HG02759 (cell line): ENCODE results near the gene UBE2D1.

Experiments
- ATAC-seq: cut with Tn5 transposase; IDR thresholded peaks from one replicate; pipeline ENCODE4 v1.9.1; 2021; ENCODE audit warnings: mild to moderate bottlenecking, moderate library complexity; ENCODE audit not compliant: unreplicated experiment

Gene UBE2D1

GRCh38 chr10:58334817-58335305 is at the start of gene UBE2D1:
TSS of gene UBE2D1 (plus strand) at chr10:58335006. CDS start at chr10:58335202, 196 bp downstream.
- peak; percentile 98 for ATAC-seq

GRCh38 chr10:58291538-58292174 is 43.1 kb upstream of the UBE2D1 start:
- ATAC-seq: peak; percentile 79

DNA sequence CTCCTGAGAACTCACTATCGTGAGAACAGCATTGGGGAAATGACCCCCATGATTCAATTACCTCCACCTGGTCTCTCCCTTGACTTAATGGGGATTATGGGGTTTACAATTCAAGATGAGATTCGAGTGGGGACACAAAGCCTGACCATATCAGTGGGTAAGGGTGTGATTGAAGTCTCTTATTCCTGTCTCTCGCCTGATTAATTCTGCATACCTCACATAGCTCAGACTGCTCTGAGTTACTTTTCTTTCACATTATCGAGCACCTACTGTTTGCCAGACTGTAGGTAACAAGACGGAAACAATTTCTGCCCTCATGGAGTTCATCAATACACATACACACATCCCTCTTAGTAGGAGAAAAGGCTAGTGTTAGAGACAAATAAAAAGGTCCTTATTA is 40.8 kb upstream of the UBE2D1 start:
- no peak for ATAC-seq

GRCh38 chr10:58299580-58299979 is 35.2 kb upstream of the UBE2D1 start:
- peak; percentile 93 for ATAC-seq

- ATAC-seq: no peak
These were observed 34.1 kb upstream of the UBE2D1 start for GRCh38 chr10:58300676-58301075.

- ATAC-seq: no peak
These were observed 32.6 kb upstream of the UBE2D1 start for GRCh38 chr10:58302254-58302653.

DNA sequence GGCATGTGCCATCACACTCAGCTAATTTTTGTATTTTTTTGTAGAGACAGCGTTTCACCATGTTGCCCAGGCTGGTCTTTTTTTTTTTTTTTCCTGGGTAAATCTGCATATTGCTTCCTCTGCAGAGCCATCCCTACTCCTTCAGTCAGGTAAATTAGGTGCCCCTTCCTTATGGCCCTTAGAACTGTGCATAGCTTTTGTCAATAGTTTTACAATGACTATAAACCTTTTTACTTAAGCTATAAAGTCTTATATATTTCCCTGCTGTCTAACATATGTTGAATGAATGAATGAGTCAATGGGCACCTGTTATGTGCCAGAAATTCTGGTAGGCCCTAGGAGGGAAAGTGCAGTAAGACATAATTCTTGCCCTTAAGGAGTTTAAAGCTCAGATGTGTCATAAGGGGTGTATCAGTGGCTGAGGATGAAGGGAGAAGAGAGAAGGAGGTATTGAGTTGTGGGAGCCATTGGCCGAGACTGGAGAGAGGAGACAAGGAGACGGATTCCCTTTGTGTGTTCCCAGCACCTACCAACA is 30.6 kb upstream of the UBE2D1 start:
- ATAC-seq: no peak

GRCh38 chr10:58305821-58306220 is 29.0 kb upstream of the UBE2D1 start:
- ATAC-seq: no peak

GRCh38 chr10:58307676-58308075 is 27.1 kb upstream of the UBE2D1 start:
- no peak for ATAC-seq

DNA sequence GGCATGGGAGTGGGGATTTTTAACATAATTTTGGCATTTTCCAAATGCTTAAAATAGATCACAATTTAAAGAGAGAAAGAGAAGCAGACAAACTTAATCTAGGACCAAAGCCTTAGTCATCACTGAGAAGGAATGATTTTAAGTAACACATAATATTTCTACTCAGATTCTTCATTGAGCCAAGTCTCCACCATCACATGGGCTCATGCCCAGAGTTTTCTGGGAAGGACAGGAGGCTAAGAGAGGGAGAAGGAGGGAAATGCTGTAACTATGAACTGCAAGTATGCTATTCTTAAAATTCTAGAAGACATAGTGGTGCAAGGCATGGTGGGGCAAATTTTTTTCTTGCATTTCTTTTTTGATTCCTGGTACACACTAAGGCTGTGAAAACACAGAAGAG is 23.8 kb upstream of the UBE2D1 start:
- no peak for ATAC-seq

DNA sequence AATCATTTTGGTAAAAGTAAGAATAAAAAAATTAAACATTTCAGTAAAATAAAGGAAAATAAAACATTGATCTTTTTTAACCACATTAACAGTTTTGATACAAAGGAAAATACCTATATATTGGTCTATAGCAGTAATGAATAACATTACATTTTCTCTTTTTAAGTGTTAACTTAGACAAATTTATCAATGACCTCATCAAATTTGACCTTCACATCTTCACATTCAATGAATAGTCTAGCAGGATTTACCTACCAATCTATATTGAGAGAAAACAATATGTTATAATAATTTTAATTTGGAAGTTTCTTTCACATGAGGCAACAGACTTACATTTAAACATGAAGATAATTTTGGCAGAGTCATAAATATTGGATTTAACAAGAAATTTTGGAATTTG is 17.9 kb upstream of the UBE2D1 start:
- ATAC-seq: no peak

DNA sequence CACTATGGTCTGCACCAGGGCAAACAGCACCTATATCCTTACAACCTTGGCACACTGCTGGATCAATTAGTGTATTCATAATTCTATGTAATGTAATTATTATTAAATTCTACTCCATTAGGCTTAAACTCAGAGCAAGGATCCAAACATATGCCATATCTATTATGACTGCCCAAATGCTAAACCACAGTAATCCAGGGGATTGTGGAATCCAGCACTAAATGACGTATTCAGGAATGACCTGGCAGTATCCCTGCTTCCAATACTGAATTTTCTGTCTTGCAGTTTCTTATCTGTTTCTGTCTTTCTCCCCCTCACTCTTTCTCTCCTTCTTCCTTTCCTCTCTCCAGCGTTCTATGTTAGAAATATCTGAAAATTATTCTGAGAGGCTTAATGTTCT is 16.5 kb upstream of the UBE2D1 start:
- no peak for ATAC-seq

- no peak for ATAC-seq
These were observed 15.2 kb upstream of the UBE2D1 start for GRCh38 chr10:58319599-58319998.

- ATAC-seq: no peak
These were observed 14.3 kb upstream of the UBE2D1 start for GRCh38 chr10:58320351-58321049.

DNA sequence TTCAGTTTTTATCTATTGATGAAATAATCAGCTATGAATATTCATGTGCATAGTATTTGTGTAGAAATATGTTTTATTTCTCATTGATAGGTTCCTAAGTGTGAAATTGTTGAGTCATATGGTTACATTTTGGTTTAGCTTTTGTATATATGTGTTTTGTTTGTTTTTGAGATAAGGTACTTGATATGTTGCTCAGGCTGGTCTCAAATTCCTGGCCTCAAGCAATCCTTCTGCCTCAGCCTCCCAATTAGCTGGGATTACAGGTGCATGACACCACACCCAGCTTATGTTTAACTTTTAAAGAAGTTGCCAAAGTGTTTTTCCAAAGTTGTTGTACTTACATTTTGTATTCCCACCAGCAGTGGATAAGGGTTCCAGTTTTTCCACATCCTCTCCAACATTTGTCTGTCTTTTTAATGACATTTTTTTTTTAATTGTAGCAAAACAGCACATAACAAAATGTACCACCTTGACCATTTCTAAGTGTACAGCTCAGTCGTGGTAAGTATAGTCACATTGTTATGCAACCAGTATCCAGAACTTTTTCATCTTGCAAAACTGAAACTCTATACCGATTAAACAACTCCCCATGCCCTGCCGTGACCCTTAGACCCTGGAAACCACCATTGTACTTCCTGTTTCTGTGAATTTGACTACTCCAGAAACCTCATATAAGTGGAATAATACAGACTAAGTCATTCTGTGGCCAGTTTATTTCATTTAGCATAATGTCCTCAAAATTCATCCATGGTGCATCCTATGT is 12.6 kb upstream of the UBE2D1 start:
- ATAC-seq: peak; percentile 90

- no peak for ATAC-seq
These were observed 12.0 kb upstream of the UBE2D1 start for GRCh38 chr10:58322835-58323209.

- ATAC-seq: no peak
These were observed 7.8 kb upstream of the UBE2D1 start for GRCh38 chr10:58326967-58327381.

GRCh38 chr10:58328233-58328632 is 6.6 kb upstream of the UBE2D1 start:
- ATAC-seq: no peak

DNA sequence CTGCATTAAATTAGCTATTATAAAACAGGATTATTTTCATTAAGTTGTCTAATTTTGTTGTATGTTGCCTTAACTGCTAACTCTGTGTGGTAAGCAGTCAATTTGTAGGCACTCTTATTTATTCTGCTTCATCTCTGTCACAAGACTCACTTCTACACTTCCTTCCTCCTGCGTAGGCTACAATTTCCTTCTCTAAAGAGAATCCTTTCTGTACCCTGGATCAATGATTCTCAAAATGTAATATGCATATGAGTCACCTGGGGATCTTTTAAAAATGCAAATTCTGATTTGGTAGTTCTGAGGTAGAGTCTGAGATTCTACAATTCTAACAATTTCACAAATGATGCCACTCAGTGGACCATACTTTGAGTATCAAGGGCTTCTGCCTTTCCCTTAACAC is 4.4 kb upstream of the UBE2D1 start:
- no peak for ATAC-seq

DNA sequence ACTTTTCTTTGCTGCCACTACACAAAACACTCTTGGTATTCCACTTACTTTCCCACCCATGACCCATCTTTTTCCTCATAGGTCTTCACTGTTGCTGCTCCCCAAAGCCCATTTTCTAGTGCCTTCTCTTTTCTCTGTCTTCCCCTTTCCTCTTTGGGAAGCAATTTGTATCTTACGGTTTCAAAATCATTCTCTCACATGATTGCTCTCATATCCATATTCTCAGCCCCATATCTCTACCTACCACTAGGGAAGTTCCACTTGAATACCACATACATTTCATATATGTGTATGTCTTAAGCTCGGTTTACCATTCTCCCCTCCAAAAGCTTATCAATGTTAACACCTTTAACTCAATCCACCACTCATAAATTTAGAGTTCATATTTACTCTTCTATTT is 3.2 kb upstream of the UBE2D1 start:
- ATAC-seq: no peak

GRCh38 chr10:58335306-58336005 is 650 bp downstream of the UBE2D1 start:
- peak; percentile 47 for ATAC-seq
